Ishikawa (cell line): ENCODE measurements around the gene PTPRN2.

Source experiments
- CEBPB ChIP-seq: IDR thresholded peaks from 2 replicates; pipeline ENCODE4 v1.6.1; 2012
- CREB1 ChIP-seq: IDR thresholded peaks from 2 replicates; pipeline ENCODE4 v1.6.1; 2012; ENCODE audit warnings: low read depth
- EGR1 ChIP-seq: IDR thresholded peaks from 2 replicates; pipeline ENCODE4 v1.6.1; 2012
- EP300 ChIP-seq: IDR thresholded peaks from 2 replicates; pipeline ENCODE4 v1.6.1; 2012; ENCODE audit warnings: borderline replicate concordance
- FOXM1 ChIP-seq: IDR thresholded peaks from 2 replicates; pipeline ENCODE4 v1.6.1; 2012; ENCODE audit warnings: low read depth, borderline replicate concordance
- NFIC ChIP-seq: IDR thresholded peaks from 2 replicates; pipeline ENCODE4 v1.6.1; 2012
- RAD21 ChIP-seq: IDR thresholded peaks from 2 replicates; pipeline ENCODE4 v1.6.1; 2012; ENCODE audit warnings: low read depth
- TAF1 ChIP-seq: IDR thresholded peaks from 2 replicates; pipeline ENCODE4 v1.6.1; 2012; ENCODE audit warnings: low read depth, mild to moderate bottlenecking
- TCF12 ChIP-seq: IDR thresholded peaks from 2 replicates; pipeline ENCODE4 v1.6.1; 2012; ENCODE audit warnings: low read depth
- TEAD4 ChIP-seq: IDR thresholded peaks from 2 replicates; pipeline ENCODE4 v1.6.1; 2012
- YY1 ChIP-seq: IDR thresholded peaks from 2 replicates; pipeline ENCODE4 v1.6.1; 2012; ENCODE audit warnings: low read depth
- ZBTB7A ChIP-seq: IDR thresholded peaks from 2 replicates; pipeline ENCODE4 v1.6.1; 2012; ENCODE audit warnings: low read depth
- TF ChIP-seq, protein P1 (sequence below): IDR thresholded peaks from 2 replicates; pipeline ENCODE4 v1.6.1; 2012
- TF ChIP-seq, protein P2 (sequence below): IDR thresholded peaks from 2 replicates; pipeline ENCODE4 v1.6.1; 2012; ENCODE audit warnings: low read depth, mild to moderate bottlenecking
- TF ChIP-seq, protein P3 (sequence below): IDR thresholded peaks from 2 replicates; pipeline ENCODE4 v1.6.1; 2012

Gene PTPRN2

DNA sequence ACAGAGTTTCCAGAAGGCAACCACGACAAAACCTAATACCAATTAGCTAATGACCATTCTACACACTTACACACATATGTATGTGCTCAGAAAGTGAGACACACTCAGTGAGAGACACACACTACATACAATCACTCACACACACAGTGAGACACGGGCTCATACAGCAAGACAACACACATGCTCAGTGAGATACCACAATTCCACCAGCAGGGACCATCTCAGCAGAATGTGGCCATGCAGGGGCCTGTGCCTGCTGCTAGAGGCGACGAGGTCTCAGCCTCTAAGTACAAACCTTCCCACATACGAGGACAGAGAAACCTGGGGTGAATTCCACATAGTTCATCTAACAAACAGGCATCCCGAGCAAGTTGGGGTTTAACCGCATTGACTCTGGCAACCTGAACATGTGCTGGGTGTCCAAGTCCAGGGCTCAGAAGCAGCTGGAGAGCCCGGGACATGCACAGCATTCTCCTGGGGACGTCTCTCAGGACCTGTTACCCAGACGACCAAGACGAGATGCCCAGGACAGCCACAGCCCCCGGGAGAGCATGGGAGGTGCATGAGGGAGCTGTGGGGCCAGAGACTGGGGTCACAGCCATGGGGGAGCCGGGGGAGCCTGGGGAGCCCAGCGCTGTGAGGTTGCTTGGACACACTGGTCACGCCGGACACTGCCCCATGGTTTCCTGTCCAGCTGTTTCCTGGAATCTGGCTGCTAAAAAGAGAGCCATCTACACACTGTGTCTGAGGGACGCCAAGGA is 523.6 kb downstream of the PTPRN2 start:
- TF ChIP-seq, protein P1, sequence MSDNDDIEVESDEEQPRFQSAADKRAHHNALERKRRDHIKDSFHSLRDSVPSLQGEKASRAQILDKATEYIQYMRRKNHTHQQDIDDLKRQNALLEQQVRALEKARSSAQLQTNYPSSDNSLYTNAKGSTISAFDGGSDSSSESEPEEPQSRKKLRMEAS, result no peak
- TF ChIP-seq ZBTB7A (no peak), FOXM1 (no peak), EGR1 (no peak), CREB1 (no peak), TEAD4 (no peak), EP300 (no peak), NFIC (no peak), TCF12 (no peak), YY1 (no peak)

GRCh38 chr7:158062661-158063060 is 525.0 kb downstream of the PTPRN2 start:
- TF ChIP-seq CEBPB (no peak), TEAD4 (no peak), EP300 (no peak), TCF12 (no peak), NFIC (no peak), ZBTB7A (no peak)

DNA sequence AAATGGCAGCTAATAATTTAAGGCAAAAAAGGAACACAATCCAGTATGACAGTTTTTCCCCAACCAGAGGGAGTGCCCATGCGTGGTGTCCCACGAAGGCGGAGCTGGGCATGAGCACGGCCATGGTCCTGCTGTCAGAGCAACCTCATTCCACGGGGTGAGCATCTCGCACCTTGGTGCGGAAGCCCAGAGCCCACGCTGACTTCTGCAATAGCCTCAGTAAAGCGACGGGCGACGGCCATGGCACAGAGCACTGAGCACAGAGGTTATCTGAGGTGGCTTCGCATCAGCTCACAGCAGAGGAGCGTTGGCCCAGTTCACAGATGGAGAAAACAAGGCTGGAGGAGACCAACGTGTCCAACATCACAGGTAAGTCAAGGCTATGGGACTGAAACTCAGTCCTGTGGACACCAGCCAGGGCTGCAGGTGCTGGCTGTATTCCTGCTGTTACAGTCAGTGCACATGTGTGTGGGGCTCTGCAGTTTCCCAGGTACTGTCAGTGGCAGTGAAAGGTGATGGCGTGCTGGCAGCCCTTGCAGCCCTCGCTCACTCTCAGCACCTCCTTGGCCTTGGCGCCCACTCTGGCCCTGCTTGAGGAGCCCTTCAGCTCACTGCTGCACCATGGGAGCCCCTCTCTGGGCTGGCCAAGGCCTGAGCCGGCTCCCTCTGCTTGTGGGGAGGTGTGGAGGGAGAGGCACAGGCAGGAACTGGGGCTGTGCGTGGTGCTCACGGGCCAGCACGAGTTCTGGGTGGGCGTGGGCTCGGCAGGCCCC is 525.6 kb downstream of the PTPRN2 start:
- TF ChIP-seq ZBTB7A (no peak), CEBPB (no peak)
- TF ChIP-seq, protein P1, result no peak

GRCh38 chr7:158061026-158061630 is 526.5 kb downstream of the PTPRN2 start:
- no peak for TF ChIP-seq CEBPB
- TF ChIP-seq, protein P1, result no peak
- no peak for TF ChIP-seq TCF12
- no peak for TF ChIP-seq TEAD4
- TF ChIP-seq, protein P2, sequence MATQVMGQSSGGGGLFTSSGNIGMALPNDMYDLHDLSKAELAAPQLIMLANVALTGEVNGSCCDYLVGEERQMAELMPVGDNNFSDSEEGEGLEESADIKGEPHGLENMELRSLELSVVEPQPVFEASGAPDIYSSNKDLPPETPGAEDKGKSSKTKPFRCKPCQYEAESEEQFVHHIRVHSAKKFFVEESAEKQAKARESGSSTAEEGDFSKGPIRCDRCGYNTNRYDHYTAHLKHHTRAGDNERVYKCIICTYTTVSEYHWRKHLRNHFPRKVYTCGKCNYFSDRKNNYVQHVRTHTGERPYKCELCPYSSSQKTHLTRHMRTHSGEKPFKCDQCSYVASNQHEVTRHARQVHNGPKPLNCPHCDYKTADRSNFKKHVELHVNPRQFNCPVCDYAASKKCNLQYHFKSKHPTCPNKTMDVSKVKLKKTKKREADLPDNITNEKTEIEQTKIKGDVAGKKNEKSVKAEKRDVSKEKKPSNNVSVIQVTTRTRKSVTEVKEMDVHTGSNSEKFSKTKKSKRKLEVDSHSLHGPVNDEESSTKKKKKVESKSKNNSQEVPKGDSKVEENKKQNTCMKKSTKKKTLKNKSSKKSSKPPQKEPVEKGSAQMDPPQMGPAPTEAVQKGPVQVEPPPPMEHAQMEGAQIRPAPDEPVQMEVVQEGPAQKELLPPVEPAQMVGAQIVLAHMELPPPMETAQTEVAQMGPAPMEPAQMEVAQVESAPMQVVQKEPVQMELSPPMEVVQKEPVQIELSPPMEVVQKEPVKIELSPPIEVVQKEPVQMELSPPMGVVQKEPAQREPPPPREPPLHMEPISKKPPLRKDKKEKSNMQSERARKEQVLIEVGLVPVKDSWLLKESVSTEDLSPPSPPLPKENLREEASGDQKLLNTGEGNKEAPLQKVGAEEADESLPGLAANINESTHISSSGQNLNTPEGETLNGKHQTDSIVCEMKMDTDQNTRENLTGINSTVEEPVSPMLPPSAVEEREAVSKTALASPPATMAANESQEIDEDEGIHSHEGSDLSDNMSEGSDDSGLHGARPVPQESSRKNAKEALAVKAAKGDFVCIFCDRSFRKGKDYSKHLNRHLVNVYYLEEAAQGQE, result no peak
- no peak for TF ChIP-seq YY1
- no peak for TF ChIP-seq ZBTB7A
- TF ChIP-seq RAD21, result no peak
- no peak for TF ChIP-seq EGR1
- TF ChIP-seq TAF1, result no peak
- no peak for TF ChIP-seq FOXM1
- no peak for TF ChIP-seq NFIC
- TF ChIP-seq EP300, result no peak
- TF ChIP-seq CREB1, result no peak
- TF ChIP-seq, protein P3, sequence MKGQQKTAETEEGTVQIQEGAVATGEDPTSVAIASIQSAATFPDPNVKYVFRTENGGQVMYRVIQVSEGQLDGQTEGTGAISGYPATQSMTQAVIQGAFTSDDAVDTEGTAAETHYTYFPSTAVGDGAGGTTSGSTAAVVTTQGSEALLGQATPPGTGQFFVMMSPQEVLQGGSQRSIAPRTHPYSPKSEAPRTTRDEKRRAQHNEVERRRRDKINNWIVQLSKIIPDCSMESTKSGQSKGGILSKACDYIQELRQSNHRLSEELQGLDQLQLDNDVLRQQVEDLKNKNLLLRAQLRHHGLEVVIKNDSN, result no peak

GRCh38 chr7:158060216-158060615 is 527.4 kb downstream of the PTPRN2 start:
- TF ChIP-seq, protein P3, result no peak
- TF ChIP-seq EP300 (no peak), ZBTB7A (no peak), NFIC (no peak), CEBPB (no peak), TAF1 (no peak), EGR1 (no peak), FOXM1 (no peak), TEAD4 (no peak), YY1 (no peak), RAD21 (no peak), TCF12 (no peak), CREB1 (no peak)
- TF ChIP-seq, protein P2, result no peak
- TF ChIP-seq, protein P1, result no peak
